DMS79 treated with DMSO at 0.1 percent for 48 hours (cell line): ENCODE results near the gene F2.

Experiments
- DNase-seq: peaks from one replicate; lab custom pipeline; 2025; lab: John Stamatoyannopoulos, UW

F2 gene

DNA sequence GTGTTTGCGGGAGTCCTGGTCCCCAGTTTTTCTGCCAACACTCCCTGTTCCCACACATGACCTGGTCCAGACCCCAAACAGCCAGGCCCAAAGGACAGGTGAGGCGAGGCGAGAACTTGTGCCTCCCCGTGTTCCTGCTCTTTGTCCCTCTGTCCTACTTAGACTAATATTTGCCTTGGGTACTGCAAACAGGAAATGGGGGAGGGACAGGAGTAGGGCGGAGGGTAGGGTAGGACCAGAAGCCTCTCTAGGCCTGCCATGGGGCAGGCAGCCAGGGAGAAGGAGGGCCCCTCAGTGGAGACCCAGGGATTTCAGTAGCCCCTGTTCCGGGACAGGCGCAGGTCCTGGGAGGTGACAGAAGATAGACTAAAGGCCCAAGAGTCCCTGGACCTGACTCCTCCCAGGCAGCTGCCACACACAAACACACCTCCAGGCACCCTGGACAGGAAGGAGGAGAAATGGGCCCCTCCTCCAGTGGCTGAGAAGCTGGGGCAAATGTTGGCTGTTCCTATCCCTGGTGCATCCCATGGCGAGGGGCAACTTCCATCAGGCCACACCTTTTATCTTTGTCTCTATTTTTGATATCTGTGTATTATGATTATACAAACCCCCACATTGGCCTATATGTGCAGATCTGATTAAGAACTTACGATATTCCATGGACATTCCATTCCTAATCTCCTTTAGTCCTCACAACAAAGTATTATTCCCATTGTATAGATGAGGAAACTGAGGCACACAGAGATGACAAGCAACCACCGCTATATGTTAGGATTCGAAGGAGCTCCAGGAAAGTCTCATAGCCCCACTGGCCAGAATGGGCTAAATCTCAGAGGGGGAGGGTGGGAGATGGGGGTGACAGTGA lies 626 bp upstream of the F2 start:
- DNase-seq, result no peak

DNA sequence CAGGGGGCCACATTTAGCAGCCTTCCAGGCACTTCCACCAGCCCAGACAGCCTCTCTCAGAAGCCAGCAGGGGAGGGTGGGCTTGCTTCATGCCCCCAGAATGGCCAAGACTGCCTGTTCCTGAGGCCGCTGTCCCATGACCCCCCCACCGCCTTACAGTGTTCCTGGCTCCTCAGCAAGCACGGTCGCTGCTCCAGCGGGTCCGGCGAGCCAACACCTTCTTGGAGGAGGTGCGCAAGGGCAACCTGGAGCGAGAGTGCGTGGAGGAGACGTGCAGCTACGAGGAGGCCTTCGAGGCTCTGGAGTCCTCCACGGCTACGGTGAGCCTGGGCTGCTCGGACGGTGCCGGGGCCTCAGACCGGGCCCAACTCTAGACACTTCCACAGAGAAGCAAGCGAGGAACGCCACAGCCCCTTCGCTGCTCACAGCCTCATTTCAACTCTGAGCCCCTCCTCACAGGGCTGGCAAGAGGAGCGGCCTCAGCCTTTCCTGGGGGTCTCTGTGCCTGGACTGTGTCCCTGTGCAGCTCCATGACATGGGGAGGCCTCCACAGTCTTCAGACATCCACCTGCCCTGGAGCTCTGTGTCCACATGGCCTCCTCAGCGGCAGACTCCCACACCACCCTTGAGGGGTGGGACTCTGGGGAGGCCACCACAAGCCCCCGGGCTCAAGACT lies 668 bp downstream of the F2 start:
- no peak for DNase-seq

DNA sequence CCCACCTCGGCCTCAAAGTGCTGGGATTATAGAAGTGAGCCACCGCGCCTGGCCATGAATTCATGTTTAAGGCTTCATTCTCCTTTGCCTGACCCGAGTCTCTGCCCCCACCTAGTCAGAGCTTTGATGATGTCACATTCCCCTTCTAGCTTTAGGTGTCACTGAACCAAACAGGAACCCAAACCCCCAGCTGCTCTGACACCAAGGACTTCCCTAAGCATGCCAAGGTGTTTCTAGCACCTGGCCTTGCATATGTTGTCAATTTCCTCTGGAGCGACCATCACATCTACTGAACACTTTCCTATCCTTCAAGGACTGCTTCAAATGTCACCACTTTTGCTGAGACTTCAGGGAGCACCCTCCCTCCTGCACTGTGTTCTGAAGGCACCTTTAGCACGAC lies 2.3 kb downstream of the F2 start:
- DNase-seq, result no peak

DNA sequence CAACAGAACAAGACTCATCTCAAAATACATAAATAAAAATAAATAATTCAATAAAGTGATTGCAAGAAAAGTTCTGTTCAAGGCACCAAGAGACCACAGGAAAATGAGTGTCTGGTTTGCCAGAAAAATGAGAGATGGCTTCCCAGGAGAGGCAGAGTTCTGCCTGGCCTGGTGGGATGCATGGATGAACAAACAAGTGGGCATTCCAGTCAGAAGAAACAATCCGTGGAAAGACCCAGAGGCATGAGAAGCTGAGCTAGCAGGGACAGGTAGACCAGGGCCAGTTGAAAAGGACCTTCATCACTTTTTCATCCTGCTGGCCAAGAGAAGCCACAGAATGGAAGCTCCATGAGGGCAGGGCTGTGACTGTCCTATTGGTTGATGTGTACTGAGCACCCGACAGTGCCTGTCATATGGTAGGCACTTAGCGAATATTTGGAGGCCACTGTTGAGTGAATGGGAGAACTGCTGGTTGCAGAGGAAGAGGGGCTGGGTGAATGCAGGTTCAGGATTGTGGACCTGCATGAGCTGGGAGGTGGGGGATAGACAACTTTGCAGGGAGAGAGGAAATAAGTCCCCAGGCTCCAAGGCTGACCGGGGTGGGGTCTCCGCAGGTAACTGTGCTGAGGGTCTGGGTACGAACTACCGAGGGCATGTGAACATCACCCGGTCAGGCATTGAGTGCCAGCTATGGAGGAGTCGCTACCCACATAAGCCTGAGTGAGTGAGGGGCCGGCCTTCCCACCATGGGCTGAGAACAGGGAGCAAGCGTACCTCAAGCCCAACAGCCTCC lies 3.7 kb downstream of the F2 start:
- DNase-seq, result peak; percentile 2

DNA sequence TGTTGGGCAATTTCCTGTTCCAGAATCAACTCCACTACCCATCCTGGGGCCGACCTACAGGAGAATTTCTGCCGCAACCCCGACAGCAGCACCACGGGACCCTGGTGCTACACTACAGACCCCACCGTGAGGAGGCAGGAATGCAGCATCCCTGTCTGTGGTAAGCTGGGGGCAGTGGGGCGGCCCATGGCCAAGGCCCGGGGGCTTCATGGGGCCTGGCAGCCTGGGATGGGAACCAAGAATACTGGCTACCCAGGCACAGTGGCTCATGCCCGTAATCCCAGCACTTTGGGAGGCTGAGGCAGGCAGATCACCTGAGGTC lies 4.3 kb downstream of the F2 start:
- no peak for DNase-seq

DNA sequence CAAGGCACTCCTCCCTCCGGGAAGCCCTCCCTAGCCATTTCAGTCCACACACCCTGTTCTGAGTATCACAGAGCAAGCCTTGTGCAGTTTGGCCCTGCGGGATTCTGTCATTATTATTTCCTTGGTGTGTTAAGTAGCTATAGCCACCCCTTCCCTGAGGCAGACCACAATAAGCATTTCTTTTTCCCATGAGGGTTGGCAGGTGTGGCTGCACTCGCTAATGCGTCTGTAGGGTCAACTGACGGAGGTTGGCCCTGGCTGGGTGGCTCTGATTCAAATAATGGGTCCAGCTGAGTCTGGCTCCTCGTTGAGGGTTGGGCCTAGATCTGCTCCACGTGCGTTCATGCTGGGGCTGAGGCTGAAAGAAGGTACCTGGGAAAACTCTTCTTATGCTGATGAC lies 5.1 kb downstream of the F2 start:
- no peak for DNase-seq

DNA sequence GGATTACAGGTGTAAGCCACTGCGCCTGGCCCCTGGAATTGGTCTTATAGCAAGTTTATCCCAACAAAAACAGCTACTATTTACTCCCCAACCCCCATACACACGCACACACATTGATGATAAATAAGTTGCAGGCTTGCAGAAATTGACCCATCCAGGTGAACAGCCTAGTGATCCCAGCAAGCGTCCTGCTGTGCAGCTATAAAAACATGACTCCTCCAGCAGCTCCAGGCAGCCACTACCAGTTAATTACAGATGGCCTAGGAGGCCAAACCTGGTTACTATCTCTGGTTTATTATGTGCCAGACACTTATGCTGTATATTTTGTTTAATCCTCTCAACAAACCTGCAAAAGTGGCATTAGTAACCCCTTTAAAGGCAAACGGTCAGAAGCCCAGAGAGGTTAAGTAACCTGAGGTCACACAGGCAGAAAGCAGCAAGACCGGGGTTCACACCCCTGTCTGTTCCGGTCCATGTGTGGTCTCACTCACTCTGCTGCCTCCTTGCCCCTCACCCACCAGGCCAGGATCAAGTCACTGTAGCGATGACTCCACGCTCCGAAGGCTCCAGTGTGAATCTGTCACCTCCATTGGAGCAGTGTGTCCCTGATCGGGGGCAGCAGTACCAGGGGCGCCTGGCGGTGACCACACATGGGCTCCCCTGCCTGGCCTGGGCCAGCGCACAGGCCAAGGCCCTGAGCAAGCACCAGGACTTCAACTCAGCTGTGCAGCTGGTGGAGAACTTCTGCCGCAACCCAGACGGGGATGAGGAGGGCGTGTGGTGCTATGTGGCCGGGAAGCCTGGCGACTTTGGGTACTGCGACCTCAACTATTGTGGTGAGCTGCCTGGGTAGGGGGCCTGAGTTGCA lies 6.6 kb downstream of the F2 start:
- DNase-seq, result no peak

DNA sequence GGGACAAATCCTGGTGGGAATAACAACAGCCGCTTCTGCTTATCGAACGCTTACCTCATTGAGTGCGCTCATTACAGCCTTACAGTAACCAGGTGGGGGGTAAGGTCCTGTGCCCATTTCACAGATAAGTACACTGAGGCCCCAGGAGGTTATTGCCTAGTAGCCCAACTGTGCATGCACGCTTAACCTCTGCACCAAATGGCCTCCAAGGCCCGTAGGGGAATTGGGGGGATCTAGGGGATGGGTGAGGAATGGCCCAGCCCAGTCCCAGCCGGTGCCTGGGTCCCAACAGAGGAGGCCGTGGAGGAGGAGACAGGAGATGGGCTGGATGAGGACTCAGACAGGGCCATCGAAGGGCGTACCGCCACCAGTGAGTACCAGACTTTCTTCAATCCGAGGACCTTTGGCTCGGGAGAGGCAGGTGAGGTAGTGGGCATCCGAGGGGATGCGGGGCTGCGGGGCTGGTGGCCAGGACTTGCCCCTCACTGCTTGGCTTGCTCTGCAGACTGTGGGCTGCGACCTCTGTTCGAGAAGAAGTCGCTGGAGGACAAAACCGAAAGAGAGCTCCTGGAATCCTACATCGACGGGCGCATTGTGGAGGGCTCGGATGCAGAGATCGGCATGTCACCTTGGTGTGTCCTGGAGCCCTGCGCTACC lies 7.3 kb downstream of the F2 start:
- DNase-seq, result no peak

DNA sequence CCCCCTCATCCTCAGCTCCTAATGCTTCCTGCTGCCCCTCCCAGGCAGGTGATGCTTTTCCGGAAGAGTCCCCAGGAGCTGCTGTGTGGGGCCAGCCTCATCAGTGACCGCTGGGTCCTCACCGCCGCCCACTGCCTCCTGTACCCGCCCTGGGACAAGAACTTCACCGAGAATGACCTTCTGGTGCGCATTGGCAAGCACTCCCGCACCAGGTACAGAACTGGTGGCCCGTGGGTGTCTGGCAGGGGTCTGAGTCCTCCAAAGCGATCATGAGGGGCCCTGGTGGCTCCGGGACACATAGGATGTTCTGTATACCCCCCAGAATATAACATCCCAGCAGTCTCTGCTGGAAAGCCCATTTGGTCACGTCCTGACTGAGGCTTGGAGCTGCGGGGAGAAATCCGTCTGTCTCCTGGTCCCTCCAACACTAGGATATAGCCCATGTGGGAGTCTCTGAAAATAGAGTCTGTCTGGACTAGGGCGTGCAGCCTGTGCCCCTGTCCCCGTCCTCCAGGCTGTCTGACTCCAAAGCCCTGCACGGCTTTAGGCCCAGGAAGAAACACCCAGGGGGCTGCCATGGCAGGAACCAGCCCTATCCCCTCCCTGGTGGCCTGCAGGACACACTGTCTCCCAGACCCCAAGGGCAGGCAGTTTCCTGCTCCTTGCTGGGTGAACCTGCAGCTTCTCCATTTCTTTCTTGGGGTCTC lies 9.1 kb downstream of the F2 start:
- DNase-seq, result no peak

DNA sequence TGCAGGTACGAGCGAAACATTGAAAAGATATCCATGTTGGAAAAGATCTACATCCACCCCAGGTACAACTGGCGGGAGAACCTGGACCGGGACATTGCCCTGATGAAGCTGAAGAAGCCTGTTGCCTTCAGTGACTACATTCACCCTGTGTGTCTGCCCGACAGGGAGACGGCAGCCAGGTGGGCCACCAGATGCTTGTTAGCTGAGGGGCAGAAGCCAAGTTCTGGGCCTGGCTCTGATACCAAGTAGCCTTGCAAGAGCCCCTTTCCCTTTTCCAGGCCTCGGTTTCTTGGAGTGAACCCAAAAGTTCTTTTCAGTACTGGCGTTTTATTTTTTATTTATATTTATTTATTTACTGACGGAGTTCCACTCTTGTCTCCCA lies 9.6 kb downstream of the F2 start:
- no peak for DNase-seq

DNA sequence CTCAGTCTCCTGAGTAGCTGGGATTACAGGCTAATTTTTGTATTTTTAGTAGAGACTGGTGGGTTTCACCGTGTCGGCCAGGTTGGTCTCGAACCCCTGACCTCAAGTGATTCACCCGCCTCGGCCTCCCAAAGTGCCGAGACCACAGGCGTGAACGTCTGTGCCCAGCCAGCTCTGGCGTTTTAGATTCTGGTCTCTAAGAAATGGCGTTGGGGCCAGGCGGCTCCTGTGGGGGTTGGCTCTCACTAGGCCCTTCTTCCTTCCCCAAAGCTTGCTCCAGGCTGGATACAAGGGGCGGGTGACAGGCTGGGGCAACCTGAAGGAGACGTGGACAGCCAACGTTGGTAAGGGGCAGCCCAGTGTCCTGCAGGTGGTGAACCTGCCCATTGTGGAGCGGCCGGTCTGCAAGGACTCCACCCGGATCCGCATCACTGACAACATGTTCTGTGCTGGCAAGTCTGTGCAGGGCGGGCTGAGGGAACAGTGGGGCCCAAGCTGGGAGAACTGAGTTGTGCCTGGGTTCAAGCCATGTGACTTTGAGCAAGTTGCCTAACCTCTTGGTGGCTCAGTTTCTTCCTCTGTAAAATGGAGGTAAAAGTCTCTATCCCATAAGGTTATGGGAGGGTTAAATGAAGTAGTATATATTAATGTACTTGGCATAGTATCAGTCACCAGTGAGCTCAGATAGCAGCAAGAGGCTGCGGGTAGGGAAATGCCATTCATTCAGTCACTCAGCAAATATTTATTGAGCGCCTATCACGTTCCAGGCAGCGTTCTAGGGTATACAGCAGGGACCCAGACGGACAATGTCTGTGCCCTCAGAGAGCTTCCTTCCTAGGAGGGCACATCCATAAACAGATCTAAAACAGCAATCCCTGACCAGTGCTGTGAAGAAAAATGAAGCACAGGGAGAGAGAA lies 10.4 kb downstream of the F2 start:
- no peak for DNase-seq

DNA sequence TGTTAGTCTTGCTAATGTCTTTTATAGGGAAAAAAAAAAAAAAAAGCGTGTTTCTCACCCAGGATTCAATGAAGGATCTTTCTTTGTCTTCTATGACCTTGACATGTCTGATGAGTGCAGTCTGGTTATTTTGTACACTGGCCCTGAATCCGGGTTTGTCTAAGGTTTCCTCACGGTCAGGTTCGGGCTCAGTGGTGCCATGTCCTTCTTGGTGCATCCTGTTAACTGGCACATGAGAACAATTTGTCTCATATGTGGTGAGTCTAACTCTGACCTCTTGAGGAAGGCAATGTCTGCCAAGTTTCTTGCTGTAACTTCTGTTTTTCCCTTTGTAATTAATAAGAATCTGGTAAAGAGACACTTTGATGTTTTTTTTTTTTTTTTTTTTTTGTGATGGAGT lies 12.5 kb downstream of the F2 start:
- no peak for DNase-seq

DNA sequence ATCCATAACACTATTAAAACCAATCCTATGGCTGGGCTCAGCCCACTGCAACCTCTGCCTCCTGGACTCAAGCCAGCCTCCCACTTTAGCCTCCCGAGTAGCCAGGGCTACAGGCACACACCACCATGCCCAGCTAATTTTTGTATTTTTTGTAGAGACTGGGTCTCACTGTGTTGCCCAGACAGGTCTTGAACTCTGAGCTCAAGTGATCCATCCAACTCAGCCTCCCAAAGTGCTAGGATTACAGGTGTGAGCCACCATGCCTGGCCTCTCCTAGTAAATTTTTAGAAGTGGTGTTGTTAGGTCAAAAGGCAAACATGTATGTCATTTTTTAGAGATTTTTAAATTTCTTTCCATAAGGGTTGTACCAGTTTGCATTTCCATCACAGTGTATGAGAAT lies 14.2 kb downstream of the F2 start:
- no peak for DNase-seq

DNA sequence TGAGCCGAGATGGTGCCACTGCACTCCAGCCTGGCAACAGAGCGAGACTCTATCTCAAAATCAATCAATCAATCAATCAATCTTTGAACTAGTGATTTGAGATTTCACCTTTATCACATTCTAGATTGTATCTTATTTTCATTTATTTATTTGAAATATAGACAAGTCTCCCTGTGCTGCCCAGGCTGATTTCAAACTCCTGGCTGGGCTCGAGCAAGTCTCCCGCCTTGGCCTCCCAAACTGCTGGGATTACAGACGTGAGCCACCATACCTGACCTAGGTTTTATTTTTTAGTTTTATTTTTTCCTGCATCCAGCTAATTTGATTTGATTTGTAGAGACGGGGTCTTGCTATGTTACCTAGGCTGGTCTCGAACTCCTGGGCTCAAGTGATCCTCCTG lies 17.1 kb downstream of the F2 start:
- DNase-seq, result no peak

DNA sequence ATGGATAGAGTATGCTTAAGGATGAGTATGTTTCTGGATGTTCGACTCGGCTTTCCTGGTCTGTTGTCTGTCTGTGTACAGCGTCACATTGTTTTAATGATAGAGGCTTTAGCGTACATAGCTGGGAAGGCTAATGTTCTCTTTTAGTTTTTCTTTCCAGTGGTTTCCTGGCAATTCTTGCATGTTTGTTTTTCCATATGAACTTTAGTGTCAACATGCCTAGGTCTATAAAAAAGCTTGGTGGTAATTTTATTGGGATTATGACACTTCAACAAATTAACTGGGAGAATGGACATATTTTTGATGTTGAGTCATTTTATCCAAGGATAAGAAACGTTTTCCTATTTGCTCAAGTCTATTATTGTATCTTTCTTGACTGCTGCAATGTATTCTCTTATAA lies 17.6 kb downstream of the F2 start:
- DNase-seq, result no peak

DNA sequence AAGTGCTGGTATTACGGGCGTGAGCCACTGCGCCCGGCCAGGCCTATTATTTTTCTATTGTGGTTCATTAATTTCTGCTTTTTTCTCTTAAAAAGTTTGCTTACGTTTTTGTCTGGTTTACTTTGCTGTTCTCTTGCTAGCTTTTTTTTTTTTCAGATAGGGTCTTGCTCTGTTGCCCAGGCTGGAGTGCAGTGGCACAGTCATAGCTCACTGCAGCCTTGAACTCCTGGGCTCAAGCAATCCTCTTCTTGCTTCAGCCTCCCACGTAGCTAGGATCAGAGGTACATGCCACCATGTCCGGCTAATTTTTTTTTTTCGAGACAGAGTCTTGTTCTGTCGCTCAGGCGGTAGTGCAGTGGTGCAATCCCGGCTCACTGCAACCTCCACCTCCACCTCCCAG lies 18.7 kb downstream of the F2 start:
- no peak for DNase-seq

DNA sequence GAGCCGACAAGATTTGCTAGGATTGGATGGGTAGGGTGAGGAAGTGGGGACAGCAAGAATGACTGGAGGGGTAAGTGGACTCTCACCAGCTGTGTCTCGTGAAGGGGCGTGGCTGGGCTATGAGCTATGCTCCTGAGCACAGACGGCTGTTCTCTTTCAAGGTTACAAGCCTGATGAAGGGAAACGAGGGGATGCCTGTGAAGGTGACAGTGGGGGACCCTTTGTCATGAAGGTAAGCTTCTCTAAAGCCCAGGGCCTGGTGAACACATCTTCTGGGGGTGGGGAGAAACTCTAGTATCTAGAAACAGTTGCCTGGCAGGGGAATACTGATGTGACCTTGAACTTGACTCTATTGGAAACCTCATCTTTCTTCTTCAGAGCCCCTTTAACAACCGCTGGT lies 19.9 kb downstream of the F2 start:
- DNase-seq, result no peak

DNA sequence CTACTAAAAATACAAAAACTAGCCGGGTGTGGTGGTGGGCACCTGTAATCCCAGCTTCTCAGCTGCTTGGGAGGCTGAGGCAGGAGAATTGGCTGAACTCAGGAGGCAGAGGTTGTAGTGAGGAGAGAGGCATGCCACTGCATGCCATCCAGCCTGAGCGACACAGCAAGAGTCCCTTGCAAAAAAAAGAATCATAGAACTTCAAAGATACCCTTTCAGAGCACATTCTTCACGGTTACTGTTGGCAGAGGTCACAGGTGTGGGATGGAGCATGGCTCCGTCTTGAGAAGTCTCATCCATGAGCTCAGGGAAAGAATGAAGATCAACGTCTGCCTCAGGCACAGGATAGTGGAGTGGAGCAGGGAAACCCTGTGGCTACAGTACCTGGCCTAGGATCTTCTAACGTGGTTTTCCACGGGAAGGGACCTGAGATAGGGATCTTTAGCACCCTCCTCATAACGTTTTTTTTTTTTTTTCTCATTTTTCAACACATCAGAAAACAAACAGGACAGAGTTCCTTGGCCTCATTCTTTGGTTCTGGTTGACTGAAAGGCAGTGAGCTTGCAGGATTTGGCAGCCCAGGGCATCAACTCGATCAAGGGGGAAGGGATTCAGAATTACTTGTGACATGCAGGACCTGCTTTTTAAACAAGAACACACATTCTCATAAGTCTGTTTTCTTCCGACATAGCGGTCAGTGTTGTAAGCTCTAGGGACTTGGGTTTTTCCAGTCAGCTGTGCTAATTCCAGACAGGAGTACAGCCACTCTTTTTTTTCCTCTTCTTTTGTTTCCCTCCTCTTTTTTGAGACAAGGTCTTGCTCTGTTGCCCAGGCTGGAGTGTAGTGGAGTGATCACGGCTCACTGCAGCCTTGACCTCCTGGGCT lies 22.8 kb downstream of the F2 start:
- DNase-seq, result no peak

DNA sequence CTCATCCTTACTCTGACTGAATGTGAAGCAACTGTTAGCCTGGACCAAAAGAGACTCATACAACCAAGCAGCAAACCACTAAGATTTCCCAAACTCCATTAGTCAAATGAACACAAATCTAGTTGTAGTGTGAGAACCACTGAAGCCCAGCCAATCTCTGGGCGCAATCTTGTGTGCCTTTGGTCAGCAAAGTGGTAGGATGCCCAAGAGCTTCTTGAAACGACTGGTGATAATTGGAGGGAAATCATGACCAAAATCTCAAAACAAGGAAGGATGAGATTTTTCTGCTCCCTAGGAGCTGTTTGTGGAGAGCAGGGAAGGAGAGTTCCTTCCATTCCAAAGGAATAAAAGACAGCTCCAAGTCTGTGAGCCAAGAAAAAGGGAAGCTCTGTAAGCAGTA lies 24.0 kb downstream of the F2 start:
- DNase-seq, result no peak
